OCI-LY3 (cell line): ENCODE measurements around the gene ALOX15.

Experiments
- EZH2phosphoT487 ChIP-seq: fragments of 200-600 bp; shearing (Covaris generic); IDR thresholded peaks from 2 replicates; pipeline ENCODE4 v1.6.1; 2018; ENCODE audit warnings: antibody characterized with exemption, mixed run types, low read depth
- TF ChIP-seq, protein P1 (sequence below): fragments of 200-600, 300-600 bp; sonication (generic); IDR thresholded peaks from 2 replicates; pipeline ENCODE4 v1.5.1; 2014; ENCODE audit warnings: antibody characterized with exemption, low read length, low read depth

DNA sequence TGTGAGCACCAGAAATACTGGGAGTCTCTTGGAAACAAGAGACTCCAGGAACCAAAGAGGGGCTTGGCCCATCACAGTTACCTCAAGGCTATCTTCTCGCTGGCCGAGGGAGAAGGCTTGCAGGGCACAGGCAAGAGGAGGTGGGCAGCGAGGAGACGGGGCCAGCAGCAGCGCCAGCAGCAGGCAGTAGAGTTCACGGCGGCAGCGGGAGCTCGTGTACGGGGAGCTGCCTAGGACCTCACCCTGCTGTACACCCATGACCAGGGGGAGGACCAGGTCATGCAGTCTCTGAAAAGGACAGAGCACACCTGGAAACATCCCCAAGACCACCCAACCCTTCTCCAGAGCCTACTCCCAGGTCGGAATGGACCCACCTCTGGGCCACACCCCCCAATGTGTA lies 31.7 kb upstream of the ALOX15 start:
- no peak for TF ChIP-seq EZH2phosphoT487
- TF ChIP-seq, protein P1, sequence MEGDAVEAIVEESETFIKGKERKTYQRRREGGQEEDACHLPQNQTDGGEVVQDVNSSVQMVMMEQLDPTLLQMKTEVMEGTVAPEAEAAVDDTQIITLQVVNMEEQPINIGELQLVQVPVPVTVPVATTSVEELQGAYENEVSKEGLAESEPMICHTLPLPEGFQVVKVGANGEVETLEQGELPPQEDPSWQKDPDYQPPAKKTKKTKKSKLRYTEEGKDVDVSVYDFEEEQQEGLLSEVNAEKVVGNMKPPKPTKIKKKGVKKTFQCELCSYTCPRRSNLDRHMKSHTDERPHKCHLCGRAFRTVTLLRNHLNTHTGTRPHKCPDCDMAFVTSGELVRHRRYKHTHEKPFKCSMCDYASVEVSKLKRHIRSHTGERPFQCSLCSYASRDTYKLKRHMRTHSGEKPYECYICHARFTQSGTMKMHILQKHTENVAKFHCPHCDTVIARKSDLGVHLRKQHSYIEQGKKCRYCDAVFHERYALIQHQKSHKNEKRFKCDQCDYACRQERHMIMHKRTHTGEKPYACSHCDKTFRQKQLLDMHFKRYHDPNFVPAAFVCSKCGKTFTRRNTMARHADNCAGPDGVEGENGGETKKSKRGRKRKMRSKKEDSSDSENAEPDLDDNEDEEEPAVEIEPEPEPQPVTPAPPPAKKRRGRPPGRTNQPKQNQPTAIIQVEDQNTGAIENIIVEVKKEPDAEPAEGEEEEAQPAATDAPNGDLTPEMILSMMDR, result no peak
